Tibial nerve (tissue), 3 donors: ENCODE measurements around the gene EIF3L.
A peak's percentile ranks its signal among the peaks of the same experiment; 100 is the strongest.

Experiments used
- POLR2A ChIP-seq, 2 donors: fragments of 450-650 bp; IDR thresholded peaks; one replicate each; pipeline ENCODE4 v1.6.1; 2017; ENCODE audit warnings: antibody characterized with exemption in 2 of 2, mild to moderate bottlenecking in 2 of 2, moderate library complexity in 2 of 2
- TF ChIP-seq, protein P1 (sequence below), 5 experiments: fragments of 200-600 bp in 3 of 5; fragments of 450-650 bp in 2 of 5; sonication (generic) in 3 of 5; IDR thresholded peaks; one replicate each; pipeline ENCODE4 v1.5.1; 2016 to 2019; ENCODE audit warnings: antibody characterized with exemption in 5 of 5, mild to moderate bottlenecking in 3 of 5, moderate library complexity in 2 of 5

DNA sequence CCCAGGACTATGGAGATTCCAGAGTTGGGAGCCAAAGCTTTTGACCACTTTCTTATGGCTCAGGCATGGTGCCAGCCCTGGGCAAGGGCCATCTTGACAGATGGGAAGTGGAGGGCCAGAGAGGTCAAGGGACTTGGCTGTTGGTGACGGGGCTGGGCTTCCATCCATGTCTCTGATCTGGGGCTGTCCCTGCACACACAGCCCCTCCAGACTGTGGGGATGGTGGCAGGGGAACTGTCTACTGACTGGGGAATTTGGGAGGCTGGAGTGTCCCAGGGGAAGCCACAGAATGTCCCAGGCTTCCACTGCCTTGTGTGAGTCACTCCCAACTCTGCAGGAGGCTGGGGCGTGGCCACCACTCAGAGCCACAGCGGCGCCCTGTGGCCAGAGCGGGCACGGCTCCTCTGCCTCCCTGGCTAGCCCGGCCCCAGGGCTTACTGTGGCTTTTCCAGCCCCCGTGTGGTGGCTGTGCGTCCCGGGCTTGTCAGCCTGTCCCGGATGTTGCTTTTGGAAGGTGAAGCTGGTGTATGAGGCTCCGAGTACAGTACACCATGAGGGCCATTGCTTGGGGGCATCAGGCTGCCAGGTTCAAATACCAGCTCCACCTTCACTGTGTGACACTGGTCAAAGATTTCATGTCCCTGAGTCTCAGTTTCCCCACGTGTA lies 84.6 kb downstream of the EIF3L start:
- TF ChIP-seq, protein P1, sequence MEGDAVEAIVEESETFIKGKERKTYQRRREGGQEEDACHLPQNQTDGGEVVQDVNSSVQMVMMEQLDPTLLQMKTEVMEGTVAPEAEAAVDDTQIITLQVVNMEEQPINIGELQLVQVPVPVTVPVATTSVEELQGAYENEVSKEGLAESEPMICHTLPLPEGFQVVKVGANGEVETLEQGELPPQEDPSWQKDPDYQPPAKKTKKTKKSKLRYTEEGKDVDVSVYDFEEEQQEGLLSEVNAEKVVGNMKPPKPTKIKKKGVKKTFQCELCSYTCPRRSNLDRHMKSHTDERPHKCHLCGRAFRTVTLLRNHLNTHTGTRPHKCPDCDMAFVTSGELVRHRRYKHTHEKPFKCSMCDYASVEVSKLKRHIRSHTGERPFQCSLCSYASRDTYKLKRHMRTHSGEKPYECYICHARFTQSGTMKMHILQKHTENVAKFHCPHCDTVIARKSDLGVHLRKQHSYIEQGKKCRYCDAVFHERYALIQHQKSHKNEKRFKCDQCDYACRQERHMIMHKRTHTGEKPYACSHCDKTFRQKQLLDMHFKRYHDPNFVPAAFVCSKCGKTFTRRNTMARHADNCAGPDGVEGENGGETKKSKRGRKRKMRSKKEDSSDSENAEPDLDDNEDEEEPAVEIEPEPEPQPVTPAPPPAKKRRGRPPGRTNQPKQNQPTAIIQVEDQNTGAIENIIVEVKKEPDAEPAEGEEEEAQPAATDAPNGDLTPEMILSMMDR (IDR thresholded peaks at IDR 0.05) = peak; percentile 91 to 98 (median 96)
- TF ChIP-seq POLR2A (IDR thresholded peaks at IDR 0.05) = no peak
